Adipocyte (in vitro differentiated cells): ENCODE data around the gene TOR2A.
"Not testable (repeated sequence)": the region's sequence is repeated elsewhere in the genome, so short reads cannot be mapped to it uniquely, and the experiment has no call there.

Experiments
- DNase-seq: peaks from one replicate; pipeline ENCODE4 v3.0.0-alpha.2; 2015; ENCODE audit warnings: low read depth
- H3K27me3 ChIP-seq: replicated peaks from 2 replicates; pipeline ENCODE4 v1.7.0; 2013; ENCODE audit warnings: mild to moderate bottlenecking, low read length, moderate library complexity; ENCODE audit not compliant: control insufficient read depth, insufficient read depth
- H3K36me3 ChIP-seq: 2 replicates; pipeline ENCODE4 v1.7.0; 2013; ENCODE audit warnings: low read length, mild to moderate bottlenecking, moderate library complexity; ENCODE audit not compliant: control insufficient read depth, insufficient read depth, severe bottlenecking
- H3K4me1 ChIP-seq: 2 replicates; pipeline ENCODE4 v1.7.0; 2013; ENCODE audit warnings: mild to moderate bottlenecking, low read length, moderate library complexity; ENCODE audit not compliant: control insufficient read depth, insufficient read depth
- H3K4me3 ChIP-seq: 2 replicates; pipeline ENCODE4 v1.7.0; 2013; ENCODE audit warnings: mild to moderate bottlenecking, low read length, moderate library complexity
- H3K9ac ChIP-seq: 2 replicates; pipeline ENCODE4 v1.7.0; 2013; ENCODE audit warnings: mild to moderate bottlenecking, low read length, moderate library complexity
- H3K9me3 ChIP-seq: 2 replicates; pipeline ENCODE4 v1.7.0; 2013; ENCODE audit warnings: mild to moderate bottlenecking, low read length, moderate library complexity; ENCODE audit not compliant: control insufficient read depth

The TOR2A gene

DNA sequence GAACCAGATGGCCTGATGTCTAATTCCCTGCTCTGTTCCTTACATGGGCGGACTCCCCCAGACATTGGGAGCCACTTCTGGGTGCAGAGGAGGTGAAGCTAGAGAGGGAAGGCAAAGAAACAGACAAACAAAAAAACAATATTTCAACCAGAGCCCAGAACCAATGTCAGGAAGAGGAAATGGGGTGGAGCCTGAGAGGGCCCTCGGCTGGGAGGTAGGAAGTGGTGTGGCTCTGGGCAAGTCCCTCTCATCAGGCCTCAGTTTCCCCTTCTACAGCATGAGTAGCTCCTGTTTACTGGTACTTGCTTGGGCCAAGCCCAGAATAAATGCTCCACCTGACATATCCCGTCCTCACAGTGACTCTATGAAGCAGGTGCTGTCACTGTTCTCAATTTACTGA is 32.3 kb upstream of the TOR2A start:
- H3K36me3 ChIP-seq, result no peaks in the 10 kb centered on the region
- H3K9me3 ChIP-seq, result no peaks in the 10 kb centered on the region
- peaks cover 6% of the 10 kb centered on the region for H3K4me1 ChIP-seq
- peaks cover 21% of the 10 kb centered on the region for H3K27me3 ChIP-seq
- no peak for DNase-seq
- no peak overlapping the region for H3K9ac ChIP-seq
- no peak overlapping the region for H3K4me3 ChIP-seq

DNA sequence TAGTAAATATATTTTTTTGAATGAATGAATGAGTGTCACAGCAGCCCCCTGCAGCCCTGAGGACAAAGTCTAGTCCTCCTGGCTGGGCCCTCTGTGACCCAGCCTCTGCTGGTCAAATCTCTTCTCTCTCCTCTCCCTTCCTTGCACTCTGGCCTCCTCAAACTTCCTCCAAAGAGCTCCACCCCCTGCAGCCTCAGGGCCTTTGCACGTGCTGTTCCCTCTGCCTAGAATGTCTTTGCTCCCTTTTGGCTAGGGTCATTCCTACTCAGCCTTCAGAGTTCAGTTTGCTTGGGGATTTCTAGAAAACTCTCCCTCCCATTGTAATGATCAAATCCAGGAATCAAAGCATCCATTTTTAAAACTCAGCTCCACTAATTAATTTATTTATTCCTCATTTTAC is 30.3 kb upstream of the TOR2A start:
- Histone ChIP-seq H3K27me3 (peaks cover 34% of the 10 kb centered on the region), H3K36me3 (no peaks in the 10 kb centered on the region), H3K4me1 (no peaks in the 10 kb centered on the region), H3K4me3 (no peak overlapping the region), H3K9me3 (no peaks in the 10 kb centered on the region), H3K9ac (no peak overlapping the region)
- no peak for DNase-seq

DNA sequence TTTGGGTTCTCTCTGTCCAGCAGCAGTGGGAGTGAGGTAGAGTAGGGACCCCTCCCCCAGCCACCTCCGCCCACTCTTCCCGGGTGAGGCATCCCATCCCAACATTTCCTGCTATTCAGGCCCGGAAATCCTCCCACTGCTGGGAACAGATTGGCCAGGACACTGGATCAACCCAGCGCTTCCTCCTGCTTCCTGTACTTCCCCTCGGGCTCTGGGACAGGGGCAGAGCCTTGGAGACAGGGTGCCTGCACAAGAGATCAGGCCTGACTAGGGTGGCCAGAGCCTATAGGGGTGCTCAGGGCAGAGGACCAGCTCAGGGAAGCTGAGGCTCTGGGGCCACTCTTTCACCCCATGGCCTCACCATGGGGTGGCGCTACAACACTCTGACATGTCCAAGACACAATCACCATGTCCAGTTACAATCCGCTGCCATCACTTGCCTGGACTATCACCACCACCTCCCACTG is 28.9 kb upstream of the TOR2A start:
- no peak for DNase-seq

DNA sequence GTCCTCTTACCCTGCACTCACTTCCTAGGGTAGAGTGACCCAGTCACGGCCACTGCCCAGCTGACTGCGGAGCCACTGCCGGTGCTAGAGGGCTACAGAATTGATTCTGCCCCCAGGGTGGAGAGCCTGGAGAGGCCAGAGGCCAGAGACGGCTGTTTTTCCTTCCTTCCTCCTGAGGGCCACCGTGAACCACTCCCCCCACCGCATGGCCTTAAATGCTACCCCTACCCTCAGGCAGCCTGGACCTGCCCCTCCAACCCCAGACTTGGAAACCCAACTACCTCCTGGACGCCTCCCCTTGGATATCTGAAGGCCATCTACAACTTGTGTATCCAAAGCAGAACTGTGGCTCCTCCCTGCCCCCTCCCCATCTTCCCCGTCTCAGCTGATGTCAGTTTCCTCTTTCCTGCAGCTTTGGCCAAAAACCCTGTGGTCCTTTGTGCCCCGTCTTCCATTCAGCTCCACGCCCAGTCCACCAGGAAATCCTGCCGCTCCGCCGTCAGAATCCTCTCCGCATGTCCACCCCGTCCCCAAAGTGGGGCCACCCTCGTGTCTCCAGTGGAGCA is 27.1 kb upstream of the TOR2A start:
- Histone ChIP-seq H3K4me1 (no peaks in the 10 kb centered on the region), H3K9me3 (no peaks in the 10 kb centered on the region), H3K27me3 (peaks cover 31% of the 10 kb centered on the region), H3K9ac (no peak overlapping the region), H3K36me3 (no peaks in the 10 kb centered on the region), H3K4me3 (no peak overlapping the region)
- no peak for DNase-seq

More for the DNA sequence above, 28.9 kb upstream of the TOR2A start:
- H3K4me3 ChIP-seq, result no peak overlapping the region
- H3K36me3 ChIP-seq, result no peaks in the 10 kb centered on the region
- H3K9me3 ChIP-seq, result no peaks in the 10 kb centered on the region
- no peak overlapping the region for H3K9ac ChIP-seq
- no peaks in the 10 kb centered on the region for H3K4me1 ChIP-seq
- H3K27me3 ChIP-seq, result peaks cover 34% of the 10 kb centered on the region

DNA sequence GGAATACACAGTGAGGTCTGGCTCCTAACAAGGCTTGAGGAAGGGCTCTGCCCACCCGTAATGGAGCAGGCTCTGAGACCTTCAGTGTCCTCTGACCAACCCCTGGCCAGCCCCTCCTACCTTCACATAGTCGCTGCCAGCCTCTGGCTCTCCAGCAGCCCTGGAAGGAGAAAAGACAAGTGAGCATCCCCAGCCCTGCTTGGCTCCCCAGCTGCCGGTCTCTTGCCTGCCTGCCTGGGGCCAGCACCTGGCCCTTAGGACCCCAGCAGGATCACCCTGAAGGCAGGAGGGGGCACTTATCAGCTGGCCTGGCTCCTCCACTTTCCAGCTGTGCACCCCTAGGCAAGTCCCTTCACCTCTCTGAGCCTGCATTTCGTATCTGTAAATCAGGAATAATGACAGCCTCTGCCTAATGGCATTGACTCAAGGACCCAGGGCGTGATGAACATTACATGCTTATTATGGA is 26.4 kb upstream of the TOR2A start:
- Histone ChIP-seq H3K27me3 (peaks cover 31% of the 10 kb centered on the region), H3K9ac (no peak overlapping the region), H3K36me3 (no peaks in the 10 kb centered on the region), H3K4me1 (no peaks in the 10 kb centered on the region), H3K9me3 (no peaks in the 10 kb centered on the region), H3K4me3 (no peak overlapping the region)
- no peak for DNase-seq

DNA sequence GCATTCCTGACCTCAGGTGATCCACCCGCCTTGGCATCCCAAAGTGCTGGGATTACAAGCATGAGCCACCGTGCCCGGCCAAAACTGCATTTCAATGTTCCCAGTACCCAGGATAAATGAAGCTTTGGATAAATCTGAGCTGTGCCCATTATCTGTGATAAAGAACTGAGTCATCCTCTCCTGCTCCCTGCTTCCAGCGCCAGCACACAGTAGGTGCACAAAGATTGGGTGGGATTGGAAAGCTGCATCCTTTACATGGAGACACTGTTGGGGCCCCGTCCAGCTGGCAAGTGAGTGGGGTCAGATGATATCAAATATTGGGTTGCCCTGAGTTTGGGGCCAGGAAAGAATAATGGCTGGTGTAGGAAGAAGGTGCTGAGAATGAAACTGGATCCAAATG is 26.0 kb upstream of the TOR2A start:
- Histone ChIP-seq H3K27me3 (peaks cover 29% of the 10 kb centered on the region), H3K9me3 (no peaks in the 10 kb centered on the region), H3K4me1 (no peaks in the 10 kb centered on the region), H3K9ac (no peak overlapping the region), H3K4me3 (no peak overlapping the region), H3K36me3 (no peaks in the 10 kb centered on the region)
- DNase-seq, result no peak

DNA sequence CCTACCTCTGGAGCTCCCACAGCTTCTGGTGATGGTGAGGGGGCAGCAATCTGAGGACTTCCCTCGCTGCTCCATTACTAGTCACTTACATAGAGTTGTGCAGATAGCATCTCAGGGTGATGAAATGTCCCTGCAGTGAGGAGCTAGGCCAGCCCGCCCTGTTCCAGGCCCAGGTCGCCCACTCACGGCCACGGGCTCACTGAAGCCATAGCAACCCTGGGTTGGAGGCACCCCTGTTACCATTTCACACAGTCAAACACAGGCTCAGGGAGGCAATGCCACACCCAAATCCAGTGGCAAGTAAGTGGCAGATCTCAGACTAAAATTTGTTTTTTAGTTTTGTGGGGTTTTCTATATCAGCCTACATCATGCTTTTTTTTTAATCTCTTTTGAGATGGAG is 23.7 kb upstream of the TOR2A start:
- H3K9ac ChIP-seq, result no peak overlapping the region
- no peak for DNase-seq
- peaks cover 37% of the 10 kb centered on the region for H3K27me3 ChIP-seq
- no peak overlapping the region for H3K4me3 ChIP-seq
- no peaks in the 10 kb centered on the region for H3K9me3 ChIP-seq
- H3K4me1 ChIP-seq, result no peaks in the 10 kb centered on the region
- H3K36me3 ChIP-seq, result no peaks in the 10 kb centered on the region

DNA sequence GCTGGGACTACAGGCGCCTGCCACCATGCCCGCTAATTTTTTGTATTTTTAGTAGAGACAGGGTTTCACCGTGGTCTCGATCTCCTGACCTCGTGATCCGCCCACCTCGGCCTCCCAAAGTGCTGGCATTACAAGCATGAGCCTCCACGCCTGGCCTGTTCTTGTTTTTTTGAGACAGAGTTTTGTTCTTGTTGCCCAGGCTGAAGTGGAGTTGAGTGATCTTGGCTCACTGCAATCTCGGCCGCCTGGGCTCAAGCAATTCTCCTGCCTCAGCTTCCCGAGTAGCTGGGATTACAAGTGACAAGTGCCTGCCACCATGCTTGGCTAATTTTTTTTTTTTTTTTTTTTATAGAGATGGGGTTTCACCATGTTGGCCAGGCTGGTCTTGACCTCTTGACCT is 21.7 kb upstream of the TOR2A start:
- H3K4me1 ChIP-seq, DNase-seq, H3K9ac ChIP-seq, H3K36me3 ChIP-seq, H3K9me3 ChIP-seq, H3K4me3 ChIP-seq: not testable (repeated sequence)
- H3K27me3 ChIP-seq, result peaks cover 46% of the 10 kb centered on the region

DNA sequence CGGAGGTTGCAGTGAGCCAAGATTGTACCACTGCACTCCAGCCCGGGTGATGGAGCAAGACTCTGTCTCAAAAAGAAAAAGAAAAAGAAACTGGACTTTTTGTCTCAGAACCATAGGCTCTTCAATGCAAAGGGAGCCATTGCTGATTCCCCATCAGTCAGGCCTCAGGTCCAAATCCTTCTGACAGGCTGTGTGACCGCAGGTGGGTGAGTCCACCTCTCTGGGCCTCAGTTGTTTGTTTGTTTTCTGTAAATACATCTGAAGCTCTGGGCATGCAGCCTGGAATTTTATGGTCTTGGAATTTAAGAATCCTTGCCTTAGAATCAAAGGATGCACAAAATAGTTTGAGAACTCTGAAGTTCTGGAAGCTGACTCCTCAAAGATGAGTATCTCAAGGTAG is 21.1 kb upstream of the TOR2A start:
- Histone ChIP-seq H3K9ac (no peak overlapping the region), H3K36me3 (no peaks in the 10 kb centered on the region), H3K4me1 (no peaks in the 10 kb centered on the region), H3K27me3 (peaks cover 46% of the 10 kb centered on the region), H3K9me3 (no peaks in the 10 kb centered on the region), H3K4me3 (no peak overlapping the region)
- no peak for DNase-seq

DNA sequence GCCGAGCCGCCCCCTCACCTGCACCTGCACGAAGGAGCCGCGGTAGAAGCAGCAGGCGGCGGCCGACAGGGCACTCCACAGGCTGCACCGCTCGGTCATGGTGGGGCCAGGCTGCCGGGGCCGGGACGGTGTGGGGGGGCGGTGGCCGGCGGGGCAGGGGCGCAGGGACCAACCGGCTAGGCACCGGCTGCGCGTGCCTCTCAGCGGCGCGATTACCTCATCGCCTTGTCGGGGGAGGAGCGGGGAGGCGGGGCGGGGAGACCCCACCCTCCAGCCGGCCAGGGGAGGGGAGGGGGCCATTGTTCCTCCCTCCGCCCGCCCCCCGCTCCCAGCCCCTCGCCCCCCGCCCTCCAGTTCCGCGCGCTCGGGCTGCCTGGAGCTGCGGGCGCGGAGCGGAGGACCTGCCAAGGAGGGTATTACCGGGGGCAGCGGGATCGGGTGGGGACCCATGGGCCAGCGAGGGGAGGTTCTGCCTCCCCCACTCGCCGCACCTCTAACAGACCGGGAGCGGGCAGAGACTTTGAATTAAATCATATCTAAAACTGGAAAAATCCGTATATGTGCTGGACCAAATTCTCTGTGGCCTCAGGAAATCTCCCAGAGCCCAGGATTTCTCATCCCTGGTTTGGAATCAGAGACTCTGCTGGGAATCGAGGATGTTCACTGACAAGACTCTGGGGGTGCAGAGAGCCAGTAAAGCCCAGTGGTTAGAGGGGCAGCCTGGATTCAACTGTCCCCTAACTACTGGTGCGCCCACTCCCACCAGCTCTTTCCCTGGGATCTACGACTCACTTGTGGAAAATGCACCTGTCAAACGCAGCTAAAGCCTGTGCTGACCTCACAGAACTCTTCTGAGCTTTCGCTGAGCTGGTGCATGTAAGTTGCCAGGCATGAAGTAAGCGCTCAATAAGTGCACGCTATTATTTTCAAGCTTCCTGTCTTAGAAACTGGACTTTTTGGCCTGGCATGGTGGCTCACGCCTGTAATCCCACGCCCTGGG is 20.3 kb upstream of the TOR2A start:
- H3K4me1 ChIP-seq, result no peaks in the 10 kb centered on the region
- DNase-seq, result peak; percentile 19
- no peaks in the 10 kb centered on the region for H3K9me3 ChIP-seq
- no peaks in the 10 kb centered on the region for H3K36me3 ChIP-seq
- H3K4me3 ChIP-seq, result no peak overlapping the region
- no peak overlapping the region for H3K9ac ChIP-seq
- H3K27me3 ChIP-seq, result peaks cover 46% of the 10 kb centered on the region
